Measurements from ENCODE around the gene AGBL4.

AGBL4 gene

DNA sequence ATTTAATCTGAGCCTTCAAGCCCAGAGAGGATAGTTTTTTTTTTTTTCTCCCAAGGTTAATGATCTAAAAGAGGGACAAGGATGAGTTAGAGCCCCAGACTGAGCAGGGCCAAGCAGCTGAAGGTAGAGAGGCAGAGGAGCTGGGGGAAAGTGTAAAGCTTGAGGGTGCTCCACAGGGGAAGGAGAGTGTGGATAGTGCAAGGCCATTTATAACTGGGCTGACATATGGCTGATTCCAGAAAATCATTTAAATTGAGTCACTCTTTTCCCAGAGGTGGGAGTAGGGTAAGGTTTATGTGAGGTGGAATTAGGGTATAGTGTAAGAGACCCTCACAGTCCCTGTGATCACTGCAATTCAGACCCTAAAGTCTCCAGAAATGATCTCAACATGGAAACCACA is 1302.8 kb downstream of the AGBL4 start:
- no peaks in the 10 kb centered on the region for H3K4me1 ChIP-seq (ENCODE audit: control insufficient read depth in 1 of 2, insufficient read depth in 2 of 2, low read length in 2 of 2)
- H3K36me3 ChIP-seq (ENCODE audit: control insufficient read depth in 1 of 2, insufficient read depth in 2 of 2, low read length in 2 of 2) = no peaks in the 10 kb centered on the region
- H3K9me3 ChIP-seq (ENCODE audit: control insufficient read depth in 1 of 2, low read length in 2 of 2) = no peaks in the 10 kb centered on the region
- H3K9ac ChIP-seq (ENCODE audit: low read depth in 1 of 2, low read length in 2 of 2) = no peak overlapping the region
- no peaks in the 10 kb centered on the region for H3K27me3 ChIP-seq (ENCODE audit: control insufficient read depth in 1 of 2, insufficient read depth in 2 of 2, low read length in 2 of 2)
- H3K4me3 ChIP-seq (ENCODE audit: low read depth in 1 of 2, low read length in 2 of 2) = no peak overlapping the region
- H3K27ac ChIP-seq (ENCODE audit: low read depth, low read length) = no peak overlapping the region

DNA sequence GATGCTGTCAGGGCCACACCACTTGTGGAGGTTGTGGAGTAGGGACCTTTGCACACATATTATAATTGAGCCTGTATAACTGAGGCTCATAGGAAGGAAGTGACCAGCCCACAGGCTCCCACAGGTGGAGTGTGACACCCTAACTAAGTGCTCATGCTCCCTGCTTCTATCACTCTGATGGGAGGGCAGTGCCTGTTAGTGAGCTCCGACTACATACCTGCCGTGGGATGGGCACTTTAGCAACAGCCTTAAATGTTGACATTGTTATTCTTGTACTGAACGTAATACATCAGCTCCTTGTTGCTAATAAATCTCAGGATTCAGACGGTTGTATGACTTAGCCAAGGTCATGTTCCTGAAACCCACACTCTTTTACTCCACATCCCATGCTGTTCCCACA is 1305.0 kb downstream of the AGBL4 start:
- Histone ChIP-seq H3K9ac (ENCODE audit: low read depth in 1 of 2, low read length in 2 of 2) (no peak overlapping the region), H3K27me3 (ENCODE audit: control insufficient read depth in 1 of 2, insufficient read depth in 2 of 2, low read length in 2 of 2) (no peaks in the 10 kb centered on the region), H3K27ac (ENCODE audit: low read depth, low read length) (no peak overlapping the region), H3K4me3 (ENCODE audit: low read depth in 1 of 2, low read length in 2 of 2) (no peak overlapping the region), H3K36me3 (ENCODE audit: control insufficient read depth in 1 of 2, insufficient read depth in 2 of 2, low read length in 2 of 2) (no peaks in the 10 kb centered on the region), H3K9me3 (ENCODE audit: control insufficient read depth in 1 of 2, low read length in 2 of 2) (no peaks in the 10 kb centered on the region), H3K4me1 (ENCODE audit: control insufficient read depth in 1 of 2, insufficient read depth in 2 of 2, low read length in 2 of 2) (no peaks in the 10 kb centered on the region)

DNA sequence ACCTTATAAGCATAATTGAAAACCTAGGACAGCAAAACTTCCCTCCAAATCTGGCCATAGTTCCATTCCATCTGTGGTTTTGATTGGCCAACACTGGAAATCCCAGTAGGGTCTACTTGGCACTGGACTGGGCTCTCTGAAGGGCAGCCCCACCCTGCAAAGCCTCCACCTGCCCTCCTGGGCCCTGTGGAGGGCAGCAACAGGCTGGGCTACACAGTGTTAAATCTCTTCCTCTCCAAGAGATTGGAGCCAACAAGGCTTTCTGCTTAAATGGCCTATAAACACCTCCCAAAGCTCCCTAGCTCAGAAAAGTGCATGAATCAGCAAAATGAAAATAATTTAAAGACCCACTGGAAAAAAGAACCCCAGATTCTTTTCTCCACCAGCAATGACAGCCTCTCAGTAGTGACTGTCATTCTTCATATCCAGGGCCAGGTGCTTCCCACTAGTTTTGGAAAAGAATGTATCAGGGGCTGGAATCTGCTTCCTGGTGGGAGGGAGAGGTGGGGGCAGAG is 1305.6 kb downstream of the AGBL4 start:
- H3K9ac ChIP-seq (ENCODE audit: low read depth in 1 of 2, low read length in 2 of 2) = no peak overlapping the region
- no peak overlapping the region for H3K27ac ChIP-seq (ENCODE audit: low read depth, low read length)
- no peaks in the 10 kb centered on the region for H3K27me3 ChIP-seq (ENCODE audit: control insufficient read depth in 1 of 2, insufficient read depth in 2 of 2, low read length in 2 of 2)
- H3K36me3 ChIP-seq (ENCODE audit: control insufficient read depth in 1 of 2, insufficient read depth in 2 of 2, low read length in 2 of 2) = no peaks in the 10 kb centered on the region
- H3K9me3 ChIP-seq (ENCODE audit: control insufficient read depth in 1 of 2, low read length in 2 of 2) = no peaks in the 10 kb centered on the region
- no peaks in the 10 kb centered on the region for H3K4me1 ChIP-seq (ENCODE audit: control insufficient read depth in 1 of 2, insufficient read depth in 2 of 2, low read length in 2 of 2)
- no peak overlapping the region for H3K4me3 ChIP-seq (ENCODE audit: low read depth in 1 of 2, low read length in 2 of 2)

DNA sequence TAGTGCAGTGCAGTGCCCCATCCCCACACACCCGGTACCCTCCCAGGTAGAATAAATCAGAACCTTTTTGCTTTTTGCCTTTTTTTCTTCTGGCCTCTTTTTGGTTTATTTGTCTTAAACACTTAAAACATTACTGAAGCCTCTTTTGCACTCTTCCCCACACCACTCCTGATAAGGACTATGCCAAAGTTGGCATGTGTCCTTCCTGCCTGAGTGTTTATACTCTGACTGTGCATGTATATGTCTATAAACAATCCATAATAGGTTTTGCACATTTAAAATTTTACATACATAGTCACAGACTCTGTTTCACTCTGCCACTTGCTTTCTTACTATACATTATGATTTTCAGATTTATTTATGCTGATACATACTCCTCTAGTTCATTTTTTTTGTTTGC is 1306.7 kb downstream of the AGBL4 start:
- no peak overlapping the region for H3K4me3 ChIP-seq (ENCODE audit: low read depth in 1 of 2, low read length in 2 of 2)
- no peaks in the 10 kb centered on the region for H3K9me3 ChIP-seq (ENCODE audit: control insufficient read depth in 1 of 2, low read length in 2 of 2)
- H3K9ac ChIP-seq (ENCODE audit: low read depth in 1 of 2, low read length in 2 of 2) = no peak overlapping the region
- H3K27me3 ChIP-seq (ENCODE audit: control insufficient read depth in 1 of 2, insufficient read depth in 2 of 2, low read length in 2 of 2) = no peaks in the 10 kb centered on the region
- no peaks in the 10 kb centered on the region for H3K4me1 ChIP-seq (ENCODE audit: control insufficient read depth in 1 of 2, insufficient read depth in 2 of 2, low read length in 2 of 2)
- H3K36me3 ChIP-seq (ENCODE audit: control insufficient read depth in 1 of 2, insufficient read depth in 2 of 2, low read length in 2 of 2) = no peaks in the 10 kb centered on the region
- no peak overlapping the region for H3K27ac ChIP-seq (ENCODE audit: low read depth, low read length)

DNA sequence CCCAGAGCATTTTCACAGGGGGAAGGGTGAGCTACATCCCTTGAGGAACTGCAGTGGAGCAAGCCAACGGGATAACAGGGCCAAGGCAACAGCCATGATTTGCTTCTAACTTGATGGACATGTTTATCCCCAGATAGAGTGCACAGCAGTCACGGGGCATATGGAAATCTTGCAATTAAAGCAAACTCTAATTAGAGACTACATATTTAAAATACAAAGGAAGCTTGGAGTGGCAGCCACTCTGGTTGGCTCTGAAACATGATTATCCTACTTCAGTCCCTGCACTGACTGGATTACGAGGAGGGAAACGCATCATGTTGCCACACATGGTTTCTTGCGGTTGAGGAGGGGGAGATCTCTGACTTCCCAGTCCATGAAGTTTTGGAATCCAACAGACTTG is 1307.8 kb downstream of the AGBL4 start:
- Histone ChIP-seq H3K27ac (ENCODE audit: low read depth, low read length) (no peak overlapping the region), H3K4me3 (ENCODE audit: low read depth in 1 of 2, low read length in 2 of 2) (no peak overlapping the region), H3K27me3 (ENCODE audit: control insufficient read depth in 1 of 2, insufficient read depth in 2 of 2, low read length in 2 of 2) (no peaks in the 10 kb centered on the region), H3K9ac (ENCODE audit: low read depth in 1 of 2, low read length in 2 of 2) (no peak overlapping the region), H3K4me1 (ENCODE audit: control insufficient read depth in 1 of 2, insufficient read depth in 2 of 2, low read length in 2 of 2) (no peaks in the 10 kb centered on the region), H3K36me3 (ENCODE audit: control insufficient read depth in 1 of 2, insufficient read depth in 2 of 2, low read length in 2 of 2) (no peaks in the 10 kb centered on the region), H3K9me3 (ENCODE audit: control insufficient read depth in 1 of 2, low read length in 2 of 2) (no peaks in the 10 kb centered on the region)

DNA sequence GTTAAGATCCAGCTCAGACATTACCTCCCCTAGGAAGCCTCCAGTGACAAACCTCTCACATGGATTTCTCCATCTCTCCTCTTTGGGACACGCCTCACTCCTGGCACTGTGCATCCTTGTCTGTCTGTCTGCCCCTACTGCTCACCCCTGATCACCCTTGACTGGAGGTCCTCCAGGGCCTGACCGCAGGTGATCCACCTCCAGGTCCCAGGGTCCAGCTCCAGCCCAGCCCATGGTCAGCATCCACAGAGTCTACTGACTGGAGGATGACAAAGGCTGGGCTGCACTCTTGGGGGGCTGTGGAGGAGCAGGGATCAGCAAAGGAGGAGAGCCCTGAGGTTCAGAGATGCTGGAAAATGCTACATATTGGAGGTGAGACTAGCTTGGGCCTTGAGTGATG is 1312.8 kb downstream of the AGBL4 start:
- Histone ChIP-seq H3K9ac (ENCODE audit: low read depth in 1 of 2, low read length in 2 of 2) (no peak overlapping the region), H3K27ac (ENCODE audit: low read depth, low read length) (no peak overlapping the region), H3K27me3 (ENCODE audit: control insufficient read depth in 1 of 2, insufficient read depth in 2 of 2, low read length in 2 of 2) (no peaks in the 10 kb centered on the region), H3K4me1 (ENCODE audit: control insufficient read depth in 1 of 2, insufficient read depth in 2 of 2, low read length in 2 of 2) (no peaks in the 10 kb centered on the region), H3K36me3 (ENCODE audit: control insufficient read depth in 1 of 2, insufficient read depth in 2 of 2, low read length in 2 of 2) (no peaks in the 10 kb centered on the region), H3K4me3 (ENCODE audit: low read depth in 1 of 2, low read length in 2 of 2) (no peak overlapping the region), H3K9me3 (ENCODE audit: control insufficient read depth in 1 of 2, low read length in 2 of 2) (no peaks in the 10 kb centered on the region)

DNA sequence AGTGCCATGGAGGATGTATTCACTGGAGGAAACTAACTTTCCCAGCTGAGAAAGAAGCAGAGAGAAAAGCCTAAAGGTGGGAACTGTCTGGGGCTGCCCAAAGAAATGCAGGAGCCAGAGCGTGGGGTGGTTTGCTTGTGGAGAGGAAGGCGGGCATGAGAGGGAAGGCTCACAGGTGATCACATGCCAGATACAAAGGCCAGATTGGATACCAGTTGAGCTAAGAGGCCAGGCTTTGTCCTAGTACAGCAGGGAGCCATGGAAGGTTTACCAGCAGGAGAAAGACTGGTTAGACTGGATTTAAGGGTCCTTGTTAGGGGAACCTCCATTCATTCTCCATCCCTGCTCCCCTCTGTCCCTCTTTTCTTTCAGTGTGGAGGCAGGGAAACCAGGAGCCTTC is 1313.4 kb downstream of the AGBL4 start:
- Histone ChIP-seq H3K27me3 (ENCODE audit: control insufficient read depth in 1 of 2, insufficient read depth in 2 of 2, low read length in 2 of 2) (no peaks in the 10 kb centered on the region), H3K4me1 (ENCODE audit: control insufficient read depth in 1 of 2, insufficient read depth in 2 of 2, low read length in 2 of 2) (no peaks in the 10 kb centered on the region), H3K36me3 (ENCODE audit: control insufficient read depth in 1 of 2, insufficient read depth in 2 of 2, low read length in 2 of 2) (no peaks in the 10 kb centered on the region), H3K9ac (ENCODE audit: low read depth in 1 of 2, low read length in 2 of 2) (no peak overlapping the region), H3K9me3 (ENCODE audit: control insufficient read depth in 1 of 2, low read length in 2 of 2) (no peaks in the 10 kb centered on the region), H3K27ac (ENCODE audit: low read depth, low read length) (no peak overlapping the region), H3K4me3 (ENCODE audit: low read depth in 1 of 2, low read length in 2 of 2) (no peak overlapping the region)

DNA sequence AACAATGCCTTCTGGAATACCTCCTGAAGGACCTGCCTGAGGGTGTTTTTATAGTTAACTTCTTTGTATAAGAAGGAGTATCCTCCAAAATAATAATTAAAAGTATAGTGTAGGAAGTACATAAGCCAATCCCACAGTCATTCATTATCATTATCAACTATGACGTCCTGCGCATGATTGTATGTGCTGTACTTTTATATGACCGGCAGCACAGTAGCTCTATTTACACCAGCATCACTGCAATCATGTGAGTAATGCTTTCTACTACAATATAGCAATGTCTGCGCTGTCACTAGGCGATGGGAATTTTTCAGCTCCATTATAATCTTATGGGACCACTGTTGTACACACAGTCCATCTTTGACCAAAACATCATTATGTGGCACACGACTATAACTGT is 1319.0 kb downstream of the AGBL4 start:
- H3K9me3 ChIP-seq (ENCODE audit: control insufficient read depth in 1 of 2, low read length in 2 of 2) = no peaks in the 10 kb centered on the region
- no peaks in the 10 kb centered on the region for H3K36me3 ChIP-seq (ENCODE audit: control insufficient read depth in 1 of 2, insufficient read depth in 2 of 2, low read length in 2 of 2)
- no peaks in the 10 kb centered on the region for H3K4me1 ChIP-seq (ENCODE audit: control insufficient read depth in 1 of 2, insufficient read depth in 2 of 2, low read length in 2 of 2)
- H3K4me3 ChIP-seq (ENCODE audit: low read depth in 1 of 2, low read length in 2 of 2) = no peak overlapping the region
- no peak overlapping the region for H3K27ac ChIP-seq (ENCODE audit: low read depth, low read length)
- H3K9ac ChIP-seq (ENCODE audit: low read depth in 1 of 2, low read length in 2 of 2) = no peak overlapping the region
- H3K27me3 ChIP-seq (ENCODE audit: control insufficient read depth in 1 of 2, insufficient read depth in 2 of 2, low read length in 2 of 2) = no peaks in the 10 kb centered on the region

DNA sequence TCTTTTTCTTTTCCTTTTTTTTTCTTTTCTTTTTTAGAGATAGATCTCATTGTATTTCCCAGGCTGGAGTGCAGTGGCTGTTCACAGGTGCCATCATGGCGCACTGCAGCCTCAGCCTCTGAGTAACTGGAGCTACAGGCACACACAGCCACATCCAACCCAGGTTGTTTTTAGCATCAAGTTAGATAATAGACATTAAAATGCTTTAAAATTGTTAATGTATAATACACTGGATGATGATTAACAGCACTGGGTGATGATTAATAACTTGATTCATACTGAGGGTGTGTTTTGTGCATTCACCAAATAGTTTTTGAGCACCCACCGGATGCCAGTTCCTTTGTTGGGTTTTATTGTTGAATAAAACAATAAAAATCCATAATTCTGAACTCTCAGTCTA is 1322.3 kb downstream of the AGBL4 start:
- Histone ChIP-seq H3K27me3 (ENCODE audit: control insufficient read depth in 1 of 2, insufficient read depth in 2 of 2, low read length in 2 of 2) (no peaks in the 10 kb centered on the region), H3K36me3 (ENCODE audit: control insufficient read depth in 1 of 2, insufficient read depth in 2 of 2, low read length in 2 of 2) (no peaks in the 10 kb centered on the region), H3K4me3 (ENCODE audit: low read depth in 1 of 2, low read length in 2 of 2) (no peak overlapping the region), H3K4me1 (ENCODE audit: control insufficient read depth in 1 of 2, insufficient read depth in 2 of 2, low read length in 2 of 2) (no peaks in the 10 kb centered on the region), H3K9ac (ENCODE audit: low read depth in 1 of 2, low read length in 2 of 2) (no peak overlapping the region), H3K9me3 (ENCODE audit: control insufficient read depth in 1 of 2, low read length in 2 of 2) (no peaks in the 10 kb centered on the region), H3K27ac (ENCODE audit: low read depth, low read length) (no peak overlapping the region)

DNA sequence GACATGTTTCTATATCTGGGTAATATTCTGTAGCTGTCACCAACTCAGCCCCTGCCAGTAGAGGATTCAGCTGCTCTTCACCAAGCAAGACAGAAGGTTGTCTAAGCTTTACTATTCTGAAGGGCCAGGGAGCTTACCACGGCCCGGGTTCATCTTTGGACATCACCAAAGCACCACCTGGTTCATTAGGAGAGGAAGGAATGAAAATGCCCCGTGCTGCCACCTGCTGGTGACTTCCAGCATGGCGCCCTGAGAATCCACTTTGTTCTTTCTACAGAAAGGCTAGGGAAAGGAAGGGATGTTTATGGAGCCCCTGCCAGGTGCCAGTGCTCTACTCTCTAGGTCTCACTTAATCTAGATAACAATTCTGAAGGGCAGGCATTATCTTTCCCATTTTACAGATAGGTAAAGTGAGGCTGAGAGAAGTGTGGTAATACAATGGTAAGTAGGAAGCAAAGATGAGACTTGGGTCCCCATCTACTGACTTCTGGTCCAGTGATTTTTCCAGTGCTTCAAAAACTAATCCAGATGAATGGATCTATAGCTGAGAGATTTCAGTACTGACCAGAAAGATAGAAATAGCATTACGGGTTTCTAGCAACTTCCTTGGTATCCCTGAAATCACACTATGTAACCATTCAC is 1326.6 kb downstream of the AGBL4 start:
- Histone ChIP-seq H3K36me3 (ENCODE audit: control insufficient read depth in 1 of 2, insufficient read depth in 2 of 2, low read length in 2 of 2) (no peaks in the 10 kb centered on the region), H3K27ac (ENCODE audit: low read depth, low read length) (no peak overlapping the region), H3K9me3 (ENCODE audit: control insufficient read depth in 1 of 2, low read length in 2 of 2) (no peaks in the 10 kb centered on the region), H3K27me3 (ENCODE audit: control insufficient read depth in 1 of 2, insufficient read depth in 2 of 2, low read length in 2 of 2) (no peaks in the 10 kb centered on the region), H3K4me1 (ENCODE audit: control insufficient read depth in 1 of 2, insufficient read depth in 2 of 2, low read length in 2 of 2) (peaks cover 12 to 15% of the 10 kb centered on the region in 2 donors), H3K9ac (ENCODE audit: low read depth in 1 of 2, low read length in 2 of 2) (no peak overlapping the region), H3K4me3 (ENCODE audit: low read depth in 1 of 2, low read length in 2 of 2) (no peak overlapping the region)

DNA sequence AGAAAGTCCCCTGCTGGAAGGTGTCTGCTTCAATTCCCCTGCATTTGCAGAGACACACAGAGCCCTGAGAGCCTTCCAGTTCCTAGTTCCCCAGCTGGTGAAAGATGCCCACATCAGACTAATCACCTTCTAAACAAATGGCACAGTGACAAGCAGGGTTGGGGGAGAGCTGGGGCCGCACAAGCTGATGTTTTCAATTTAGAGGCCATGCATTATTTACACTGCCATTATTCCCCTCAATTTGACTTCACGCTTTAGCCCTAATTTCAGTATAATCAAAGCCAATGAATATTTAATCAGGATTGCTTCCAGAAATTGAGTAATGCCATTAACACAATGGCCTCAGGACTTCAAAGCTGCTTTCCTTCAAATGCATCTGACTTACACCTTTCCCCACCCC is 1328.6 kb downstream of the AGBL4 start:
- no peaks in the 10 kb centered on the region for H3K27me3 ChIP-seq (ENCODE audit: control insufficient read depth in 1 of 2, insufficient read depth in 2 of 2, low read length in 2 of 2)
- H3K4me3 ChIP-seq (ENCODE audit: low read depth in 1 of 2, low read length in 2 of 2) = no peak overlapping the region
- H3K9me3 ChIP-seq (ENCODE audit: control insufficient read depth in 1 of 2, low read length in 2 of 2) = no peaks in the 10 kb centered on the region
- H3K4me1 ChIP-seq (ENCODE audit: control insufficient read depth in 1 of 2, insufficient read depth in 2 of 2, low read length in 2 of 2) = peaks cover 12 to 15% of the 10 kb centered on the region in 2 donors
- H3K27ac ChIP-seq (ENCODE audit: low read depth, low read length) = no peak overlapping the region
- no peaks in the 10 kb centered on the region for H3K36me3 ChIP-seq (ENCODE audit: control insufficient read depth in 1 of 2, insufficient read depth in 2 of 2, low read length in 2 of 2)
- H3K9ac ChIP-seq (ENCODE audit: low read depth in 1 of 2, low read length in 2 of 2) = no peak overlapping the region

All from duodenal mucosa (tissue), 2 donors.